ENCODE data around the gene UNC5CL.

Gene UNC5CL

DNA sequence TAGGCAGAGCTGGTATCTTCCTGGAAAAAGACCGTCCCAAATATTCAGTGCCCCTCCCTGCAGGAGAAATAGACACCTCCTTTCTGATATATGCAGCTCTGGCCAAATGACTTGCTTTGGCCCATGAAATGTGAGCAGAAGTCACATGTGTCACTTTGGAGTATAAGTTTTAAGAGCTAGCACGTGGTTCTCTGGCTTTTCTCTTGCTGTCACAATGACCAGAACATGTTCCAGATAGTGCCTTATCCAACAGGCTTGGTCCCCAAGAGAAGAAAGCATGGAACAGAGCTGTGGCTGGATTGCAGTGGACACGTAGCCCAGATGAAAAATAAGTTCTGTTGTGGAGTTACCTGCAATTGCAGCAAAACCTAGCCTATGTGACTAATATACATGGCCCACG lies 40.4 kb downstream of the UNC5CL start:
- DNase-seq (ENCODE audit: low spot score), result no peak
- H3K4me3 ChIP-seq, result no peak overlapping the region
- H3K27ac ChIP-seq, result no peak overlapping the region

GRCh38 chr6:40997234-40997957 lies 41.6 kb downstream of the UNC5CL start:
- TF ChIP-seq, protein P1, sequence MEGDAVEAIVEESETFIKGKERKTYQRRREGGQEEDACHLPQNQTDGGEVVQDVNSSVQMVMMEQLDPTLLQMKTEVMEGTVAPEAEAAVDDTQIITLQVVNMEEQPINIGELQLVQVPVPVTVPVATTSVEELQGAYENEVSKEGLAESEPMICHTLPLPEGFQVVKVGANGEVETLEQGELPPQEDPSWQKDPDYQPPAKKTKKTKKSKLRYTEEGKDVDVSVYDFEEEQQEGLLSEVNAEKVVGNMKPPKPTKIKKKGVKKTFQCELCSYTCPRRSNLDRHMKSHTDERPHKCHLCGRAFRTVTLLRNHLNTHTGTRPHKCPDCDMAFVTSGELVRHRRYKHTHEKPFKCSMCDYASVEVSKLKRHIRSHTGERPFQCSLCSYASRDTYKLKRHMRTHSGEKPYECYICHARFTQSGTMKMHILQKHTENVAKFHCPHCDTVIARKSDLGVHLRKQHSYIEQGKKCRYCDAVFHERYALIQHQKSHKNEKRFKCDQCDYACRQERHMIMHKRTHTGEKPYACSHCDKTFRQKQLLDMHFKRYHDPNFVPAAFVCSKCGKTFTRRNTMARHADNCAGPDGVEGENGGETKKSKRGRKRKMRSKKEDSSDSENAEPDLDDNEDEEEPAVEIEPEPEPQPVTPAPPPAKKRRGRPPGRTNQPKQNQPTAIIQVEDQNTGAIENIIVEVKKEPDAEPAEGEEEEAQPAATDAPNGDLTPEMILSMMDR (IDR thresholded peaks at IDR 0.05), result no peak
- H3K27ac ChIP-seq, result no peak overlapping the region
- DNase-seq (ENCODE audit: low spot score), result no peak
- H3K4me3 ChIP-seq, result no peak overlapping the region

More for the DNA sequence above, 40.4 kb downstream of the UNC5CL start:
- TF ChIP-seq, protein P1 (IDR thresholded peaks at IDR 0.05), result no peak

DNA sequence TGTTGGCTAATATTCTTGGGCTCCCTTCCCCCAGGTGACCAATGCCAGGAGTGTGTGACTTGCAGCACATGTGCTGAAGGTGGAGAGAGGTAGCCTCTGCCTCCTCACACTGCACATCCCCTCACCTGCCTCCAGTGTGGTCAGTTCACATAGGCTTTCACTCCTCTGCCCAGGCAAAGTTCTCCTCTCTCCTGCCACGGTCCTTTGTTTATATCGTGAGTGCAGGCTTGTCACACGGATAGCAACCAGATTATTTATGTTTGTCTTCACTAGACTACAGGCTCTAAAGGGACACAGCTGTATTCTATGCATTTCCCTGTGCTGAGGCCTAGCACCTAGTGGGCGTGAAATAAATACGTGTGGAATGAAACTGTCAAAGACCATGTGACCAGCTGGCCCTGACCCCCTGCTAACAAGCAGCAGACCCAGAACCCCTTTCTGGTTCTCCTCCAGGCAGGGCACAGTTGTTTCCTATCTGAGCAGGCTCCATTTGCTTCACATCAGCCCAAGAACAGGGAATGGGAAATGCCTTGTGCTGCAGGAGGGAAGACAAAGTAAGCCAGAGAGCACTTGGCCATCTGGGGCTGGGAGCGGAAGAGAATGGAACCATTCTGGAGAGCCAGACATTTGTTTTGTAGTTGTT lies 42.3 kb downstream of the UNC5CL start:
- H3K4me3 ChIP-seq, result no peak overlapping the region
- no peak overlapping the region for H3K27ac ChIP-seq
- DNase-seq (ENCODE audit: low spot score), result no peak
- TF ChIP-seq, protein P1 (IDR thresholded peaks at IDR 0.05), result no peak

DNA sequence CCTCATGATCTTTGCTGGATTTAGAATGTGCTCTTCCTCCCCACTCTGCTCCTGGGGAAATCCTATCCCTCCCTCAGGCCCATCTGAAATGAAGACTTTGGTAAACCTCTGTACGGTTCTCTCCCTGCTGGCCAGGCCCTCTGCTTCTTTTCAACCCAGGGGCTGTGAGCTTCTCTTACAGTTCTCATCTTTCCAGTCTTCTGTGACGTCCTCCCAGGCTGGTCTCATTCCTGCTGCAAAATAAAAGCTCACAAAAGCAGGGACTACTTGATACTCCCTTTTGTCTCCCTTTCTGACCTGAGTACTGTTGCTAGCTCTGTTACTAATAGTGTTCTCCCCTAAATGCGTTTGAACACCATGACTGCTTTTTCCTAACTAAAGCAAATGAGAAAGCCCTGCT lies 46.3 kb downstream of the UNC5CL start:
- Histone ChIP-seq H3K4me3 (no peak overlapping the region), H3K27ac (no peak overlapping the region)
- no peak for DNase-seq (ENCODE audit: low spot score)
- TF ChIP-seq, protein P1 (IDR thresholded peaks at IDR 0.05), result no peak

GRCh38 chr6:40990301-40990700 lies 48.7 kb downstream of the UNC5CL start:
- TF ChIP-seq, protein P1 (IDR thresholded peaks at IDR 0.05), result no peak
- no peak overlapping the region for H3K4me3 ChIP-seq
- H3K27ac ChIP-seq, result no peak overlapping the region
- DNase-seq (ENCODE audit: low spot score), result no peak

GRCh38 chr6:40989204-40990169 lies 49.5 kb downstream of the UNC5CL start:
- TF ChIP-seq, protein P1 (IDR thresholded peaks at IDR 0.05), result no peak
- Histone ChIP-seq H3K4me3 (no peak overlapping the region), H3K27ac (no peak overlapping the region)
- no peak for DNase-seq (ENCODE audit: low spot score)

All from coronary artery (tissue), 2 donors.